HG02970 (cell line): Measurements from ENCODE around the gene COPZ2.

Source experiments
- ATAC-seq: cut with Tn5 transposase; IDR thresholded peaks from one replicate; pipeline ENCODE4 v1.9.1; 2021; ENCODE audit warnings: mild to moderate bottlenecking, moderate library complexity, moderate number of reproducible peaks; ENCODE audit not compliant: unreplicated experiment, low FRiP score

Gene COPZ2

DNA sequence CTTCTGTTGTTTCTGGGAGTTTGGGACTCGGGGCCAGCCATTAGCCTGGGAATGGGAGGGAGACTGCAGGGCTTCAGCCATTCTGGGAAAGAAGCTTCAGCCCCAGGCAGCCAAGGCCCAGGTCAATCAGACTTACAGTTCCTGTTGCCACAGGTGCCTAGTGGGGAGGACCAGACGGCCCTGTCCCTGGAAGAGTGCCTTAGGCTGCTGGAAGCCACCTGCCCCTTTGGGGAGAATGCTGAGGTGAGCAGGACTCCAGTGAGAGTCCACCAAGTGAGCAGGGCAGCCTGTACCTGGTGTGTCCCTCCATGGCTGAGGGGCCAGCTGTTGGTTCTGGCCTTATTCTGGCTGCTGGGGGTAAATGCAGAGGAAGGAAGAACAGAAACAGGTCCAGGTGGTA lies 19.3 kb upstream of the COPZ2 start:
- no peak for ATAC-seq

DNA sequence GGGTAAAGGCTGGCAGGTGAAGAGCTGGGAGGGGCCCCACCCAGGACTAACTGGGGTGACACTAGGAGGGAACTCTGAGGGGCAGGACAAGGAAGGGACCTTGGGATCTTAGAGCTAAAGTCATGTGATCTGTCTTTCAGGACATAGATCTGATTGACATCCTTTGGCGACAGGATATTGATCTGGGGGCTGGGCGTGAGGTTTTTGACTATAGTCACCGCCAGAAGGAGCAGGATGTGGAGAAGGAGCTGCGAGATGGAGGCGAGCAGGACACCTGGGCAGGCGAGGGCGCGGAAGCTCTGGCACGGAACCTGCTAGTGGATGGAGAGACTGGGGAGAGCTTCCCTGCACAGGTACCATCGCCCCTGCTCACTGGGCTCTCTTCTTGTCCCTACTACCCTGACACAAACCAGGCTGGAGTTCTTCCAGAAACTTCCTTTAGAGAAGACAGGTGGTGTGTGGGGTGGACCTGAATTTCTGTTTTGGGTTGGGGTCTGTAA lies 18.7 kb upstream of the COPZ2 start:
- ATAC-seq, result no peak

DNA sequence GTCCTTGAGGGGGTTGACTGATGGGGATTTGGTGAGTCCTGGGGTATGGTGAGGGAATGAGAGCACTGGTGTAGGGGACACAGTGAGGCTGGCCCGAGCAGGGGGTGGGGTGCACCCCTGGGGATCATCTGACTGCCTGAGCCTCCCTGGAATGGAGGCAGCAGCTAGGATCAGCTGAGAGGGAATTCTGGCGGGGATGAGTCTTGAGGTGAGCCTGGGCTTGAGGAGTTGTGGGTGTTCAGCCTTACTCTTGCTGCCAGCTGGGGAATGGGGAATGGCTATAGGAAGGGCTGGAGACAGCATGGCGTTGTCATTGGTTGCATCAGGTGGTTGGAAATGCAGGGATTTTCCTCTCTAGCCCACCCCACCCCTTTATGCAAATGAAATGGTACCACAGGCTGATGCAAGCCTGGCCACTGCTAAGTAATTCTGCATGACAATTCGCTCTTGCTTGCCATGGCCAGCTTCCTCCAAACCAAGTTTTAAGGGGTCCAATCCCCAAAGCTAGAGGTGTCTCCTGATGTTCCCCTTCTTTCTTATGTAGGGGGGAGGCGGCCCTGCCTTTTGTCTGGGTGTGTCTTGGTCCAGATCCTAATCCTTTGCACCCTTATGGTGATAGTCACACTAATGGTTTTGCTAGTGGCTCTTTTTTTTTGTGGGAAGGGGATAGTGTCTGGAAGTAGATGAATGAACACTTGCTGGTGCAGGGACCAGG lies 18.1 kb upstream of the COPZ2 start:
- no peak for ATAC-seq

DNA sequence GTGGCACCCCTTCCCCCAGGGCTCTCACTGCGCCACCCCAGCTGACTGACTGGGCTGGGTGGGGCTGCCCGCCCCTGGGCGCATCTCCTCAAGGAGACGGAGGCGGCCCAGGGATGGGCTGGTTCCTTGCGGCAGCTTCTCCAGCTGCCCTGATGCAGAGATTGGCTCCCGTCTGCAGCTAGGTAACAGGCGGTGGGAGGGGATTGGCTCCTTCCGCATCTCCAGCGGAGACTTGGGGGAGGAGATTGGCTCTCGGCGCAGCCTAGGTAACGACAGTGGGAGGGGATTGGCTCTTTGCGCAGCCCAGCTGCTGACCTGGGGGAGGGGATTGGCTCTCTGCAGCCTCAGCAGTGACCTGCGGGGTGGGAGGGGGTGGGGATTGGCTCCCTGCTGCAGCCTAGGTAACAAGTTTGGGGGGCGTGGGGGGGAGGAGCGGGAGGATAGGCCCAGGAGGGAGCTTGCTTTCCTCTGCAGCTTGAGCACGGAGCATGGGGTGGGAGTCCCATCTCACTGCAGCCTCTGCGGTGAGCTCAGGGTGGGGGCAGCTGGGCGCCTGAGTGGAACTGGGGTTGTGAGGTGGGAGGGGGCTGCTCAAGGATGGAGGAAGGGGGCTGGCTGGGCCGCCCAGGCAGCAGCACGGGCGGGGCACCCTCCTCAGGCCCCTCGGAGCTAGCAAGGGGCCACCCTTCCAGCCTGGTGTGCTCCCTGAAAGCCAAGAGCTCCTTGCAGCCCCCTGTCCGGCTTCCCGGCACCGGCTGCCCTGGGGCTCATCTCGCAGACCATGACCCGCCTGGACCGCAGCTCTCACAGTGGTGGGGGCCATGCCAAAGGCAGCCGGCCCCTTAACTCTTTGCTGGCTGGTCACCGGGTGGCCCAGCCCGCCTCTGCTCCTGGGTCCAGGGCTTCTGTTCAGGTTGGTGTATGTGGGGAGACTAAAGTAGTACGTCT lies 16.9 kb upstream of the COPZ2 start:
- ATAC-seq, result no peak

DNA sequence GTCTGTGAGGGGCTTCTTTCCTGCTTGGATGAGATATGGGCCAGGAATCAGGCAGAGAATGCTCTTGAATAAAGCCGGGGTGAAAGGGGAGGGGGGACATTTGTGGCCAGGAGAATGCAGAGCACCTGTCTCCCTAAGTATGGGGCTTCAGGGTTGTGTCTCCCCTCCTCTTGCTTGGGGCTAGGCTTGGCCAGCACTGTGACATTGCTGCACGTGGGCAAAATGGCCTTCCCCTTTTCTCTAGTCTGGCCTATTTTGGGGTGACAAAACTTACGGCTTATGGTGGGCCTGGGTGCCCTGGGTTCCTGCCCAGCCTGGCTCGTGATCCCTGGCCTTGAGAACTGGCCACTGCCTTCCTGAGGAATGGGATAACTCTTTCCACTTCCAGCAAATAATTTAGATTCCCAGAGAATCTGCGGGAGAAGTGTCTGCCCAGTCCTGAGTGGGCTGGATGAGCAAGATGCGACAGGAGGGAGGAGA lies 16.2 kb upstream of the COPZ2 start:
- ATAC-seq, result no peak

DNA sequence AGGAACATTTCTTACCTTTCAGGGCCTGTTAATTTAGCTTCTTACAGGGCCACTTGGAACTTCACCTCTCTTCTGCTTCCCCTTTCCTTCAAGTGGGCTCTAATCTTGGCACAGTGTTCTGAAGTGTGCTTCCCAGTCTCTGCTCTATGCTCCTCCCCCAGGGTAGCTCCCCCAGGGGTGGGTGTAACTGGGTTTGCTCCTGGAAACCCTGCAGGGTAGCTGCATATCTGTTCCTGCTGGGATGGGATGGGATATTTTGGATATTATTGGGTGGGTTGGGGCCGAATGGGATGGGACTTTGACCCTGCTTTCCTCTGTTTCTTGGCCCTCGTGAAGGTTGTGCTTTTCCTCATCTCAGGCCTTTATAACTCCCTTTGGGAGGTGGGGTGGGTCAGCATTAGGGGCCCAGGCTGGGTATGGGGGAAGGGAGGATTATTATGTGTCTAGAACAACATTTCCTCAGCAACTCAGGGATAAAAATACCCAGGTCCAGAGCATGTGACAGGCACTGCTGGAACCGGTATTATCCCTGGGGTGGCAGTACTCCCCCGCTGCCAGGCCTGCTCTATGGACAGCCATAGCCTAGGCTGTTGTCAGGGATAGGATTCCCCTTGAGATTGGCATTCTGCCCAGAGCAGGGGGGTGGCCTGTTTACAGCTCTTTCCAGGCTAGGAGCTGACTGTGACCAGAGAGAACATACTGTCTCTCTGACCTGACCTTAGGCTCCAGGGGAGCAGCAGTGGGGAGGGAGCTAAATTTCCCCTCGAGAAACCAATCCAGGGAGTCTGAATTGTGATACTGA lies 15.6 kb upstream of the COPZ2 start:
- ATAC-seq, result no peak

DNA sequence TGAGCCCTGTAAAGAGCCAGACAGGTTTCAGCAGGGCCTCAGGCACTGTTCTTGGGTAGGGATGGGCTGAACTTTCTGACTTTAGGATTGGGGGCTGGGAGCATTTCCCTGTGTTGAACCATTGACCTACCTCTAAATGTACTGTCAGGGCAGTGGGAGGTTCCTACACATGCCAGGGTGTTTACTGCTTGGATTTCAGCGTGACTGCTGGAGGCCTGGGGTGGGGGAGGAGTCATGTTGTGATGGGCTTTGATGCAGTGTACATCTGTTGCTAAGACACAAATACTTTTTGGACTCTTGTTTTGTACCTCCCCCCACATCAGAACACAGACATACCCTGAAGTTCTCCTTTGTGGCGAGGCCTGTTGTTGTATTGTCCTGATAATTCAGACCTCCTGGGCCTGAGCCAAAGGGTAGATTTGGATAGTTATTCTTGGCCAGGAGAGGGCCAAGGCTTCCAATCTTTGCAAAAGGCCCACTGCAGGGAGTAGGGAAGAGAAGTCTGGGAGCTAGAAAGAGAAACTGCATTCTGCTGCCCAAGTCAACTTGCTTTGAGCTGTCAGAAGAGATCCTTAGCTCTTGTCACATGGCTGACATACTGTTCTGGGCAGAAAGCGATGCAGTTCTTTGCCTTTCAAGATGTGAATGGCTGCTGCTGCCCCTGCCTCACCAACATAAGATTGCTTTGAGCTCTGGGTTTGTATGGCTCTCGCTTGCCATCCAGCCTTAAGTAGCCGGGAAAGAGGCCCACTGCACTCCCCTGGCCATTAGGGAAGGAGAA lies 14.3 kb upstream of the COPZ2 start:
- ATAC-seq, result no peak

DNA sequence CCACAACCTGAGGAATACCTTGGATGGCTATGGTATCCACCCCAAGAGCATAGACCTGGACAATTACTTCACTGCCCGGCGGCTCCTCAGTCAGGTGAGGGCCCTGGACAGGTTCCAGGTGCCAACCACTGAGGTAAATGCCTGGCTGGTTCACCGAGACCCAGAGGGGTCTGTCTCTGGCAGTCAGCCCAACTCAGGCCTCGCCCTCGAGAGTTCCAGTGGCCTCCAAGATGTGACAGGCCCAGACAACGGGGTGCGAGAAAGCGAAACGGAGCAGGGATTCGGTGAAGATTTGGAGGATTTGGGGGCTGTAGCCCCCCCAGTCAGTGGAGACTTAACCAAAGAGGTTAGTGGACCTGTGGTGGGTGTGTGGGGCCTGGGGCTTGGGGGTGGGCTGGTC lies 13.7 kb upstream of the COPZ2 start:
- no peak for ATAC-seq

DNA sequence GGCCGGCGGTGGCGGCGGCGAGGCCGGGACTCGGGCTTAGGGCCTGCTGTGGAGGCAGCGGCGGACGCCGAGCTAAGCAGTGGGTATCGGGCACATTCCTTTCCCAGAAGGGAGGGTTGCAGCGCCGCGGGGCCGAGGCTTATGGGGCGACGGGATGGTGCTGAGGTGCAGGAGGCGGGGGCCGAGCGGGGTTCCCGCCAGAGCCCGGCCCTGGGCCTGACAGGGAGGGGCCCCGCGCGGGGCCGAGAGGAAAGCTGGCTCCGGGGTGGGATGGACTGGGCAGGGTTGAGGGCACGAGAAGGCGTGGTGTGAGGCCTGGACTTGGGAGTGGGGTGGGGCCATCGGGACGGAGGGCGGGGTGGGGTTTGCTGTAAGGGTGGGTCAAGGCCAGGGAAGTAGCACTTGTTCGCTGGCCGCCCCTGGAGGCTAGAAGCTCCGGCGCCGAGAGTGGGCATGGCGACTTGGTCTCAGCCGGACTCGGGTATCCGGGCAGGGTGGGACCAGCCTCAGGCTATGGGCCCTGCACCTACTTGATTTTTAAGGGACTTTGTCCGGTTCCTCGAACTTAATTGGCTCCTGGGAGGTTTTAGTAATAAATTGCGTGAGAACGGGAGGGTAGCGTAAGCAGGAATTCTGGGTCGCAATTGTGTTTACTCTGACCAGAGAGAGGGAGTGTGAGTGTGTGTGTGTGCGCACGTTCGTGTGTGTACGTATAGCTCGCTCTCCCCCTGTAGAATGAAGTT lies 11.0 kb upstream of the COPZ2 start:
- peak; percentile 40 for ATAC-seq

DNA sequence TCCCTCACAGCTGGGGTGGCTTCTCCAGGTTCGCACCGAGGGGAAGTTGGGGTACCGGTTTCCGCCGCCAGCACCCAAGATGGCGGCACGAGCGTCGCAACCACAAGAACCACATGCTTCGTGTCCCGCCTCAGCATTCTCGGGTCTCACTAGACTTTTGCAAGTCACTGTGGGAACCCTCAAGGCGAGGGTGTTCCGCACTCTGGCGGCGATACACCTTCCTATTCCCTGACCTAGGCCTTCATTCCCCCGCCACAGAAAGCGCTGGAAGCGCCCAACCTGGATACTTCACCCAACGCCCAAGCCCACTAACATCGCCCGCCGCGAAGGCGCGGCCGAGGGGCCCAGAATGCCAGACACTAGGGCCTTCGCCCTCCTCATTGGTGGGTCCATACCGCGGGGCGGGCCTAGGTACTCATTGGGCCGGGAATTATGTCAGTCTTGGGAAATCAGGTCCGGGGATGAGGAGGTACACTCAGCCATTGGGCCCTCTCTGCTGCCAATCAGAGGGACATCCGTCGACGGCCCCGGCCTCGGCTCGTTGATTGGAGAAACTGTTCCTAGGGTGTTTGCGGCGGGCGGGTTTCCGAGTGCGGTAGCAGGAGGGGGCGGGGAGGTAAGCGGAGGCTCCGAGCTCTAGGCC lies 10.3 kb upstream of the COPZ2 start, which contains the start of gene NFE2L1:
TSS of gene NFE2L1 (plus strand) at position 619 of the 643 bp plus-strand sequence. CDS start 2,760 bp downstream, outside the sequence.
- ATAC-seq, result peak; percentile 87

DNA sequence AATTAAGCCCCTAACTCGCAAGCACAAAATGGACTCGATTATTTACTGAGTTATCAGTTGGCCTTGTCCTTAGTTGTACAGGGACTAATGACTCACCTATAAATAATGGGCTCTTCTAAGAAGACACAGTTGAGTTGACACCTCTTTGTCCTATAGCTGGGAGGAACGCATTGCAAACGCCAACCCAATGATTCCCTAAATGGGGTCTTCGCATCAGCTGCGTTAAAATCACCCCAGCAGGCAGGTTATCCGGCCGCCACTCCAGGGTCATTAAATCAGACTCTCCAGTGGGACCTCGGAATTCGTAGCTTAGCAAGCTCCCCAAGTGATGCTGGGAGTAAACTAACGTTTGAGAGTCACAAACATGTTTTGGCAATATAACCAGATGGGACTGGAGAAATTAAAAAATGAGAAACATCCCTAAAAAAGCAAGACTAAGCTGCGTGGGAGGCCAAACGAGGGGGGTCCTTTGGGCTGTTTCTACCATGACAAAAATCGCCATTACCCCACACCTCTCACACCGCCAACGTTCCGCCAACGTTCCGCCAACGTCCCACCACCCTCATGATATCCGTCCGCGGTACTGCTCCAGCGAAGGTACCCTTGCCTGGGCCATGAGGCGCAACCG lies 9.6 kb upstream of the COPZ2 start:
- ATAC-seq, result no peak

DNA sequence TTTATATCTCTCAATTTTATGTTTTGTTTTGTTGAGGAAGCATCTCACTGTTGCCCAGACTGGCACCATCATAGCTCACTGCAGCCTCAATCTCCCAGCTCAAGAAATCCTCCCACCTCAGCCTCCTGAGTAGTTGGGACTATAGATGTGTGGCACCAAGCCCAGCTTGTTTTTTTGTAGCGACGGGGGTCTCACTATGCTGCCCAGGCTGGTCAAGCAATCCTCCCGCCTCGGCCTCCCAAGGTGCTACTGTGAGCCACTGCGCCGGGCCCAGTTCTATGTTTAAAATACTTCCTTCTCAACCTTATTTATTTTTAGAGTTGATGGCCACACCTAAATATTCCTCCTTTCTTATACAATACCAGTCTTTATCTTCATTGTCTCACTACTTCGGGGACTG lies 8.7 kb upstream of the COPZ2 start:
- no peak for ATAC-seq

DNA sequence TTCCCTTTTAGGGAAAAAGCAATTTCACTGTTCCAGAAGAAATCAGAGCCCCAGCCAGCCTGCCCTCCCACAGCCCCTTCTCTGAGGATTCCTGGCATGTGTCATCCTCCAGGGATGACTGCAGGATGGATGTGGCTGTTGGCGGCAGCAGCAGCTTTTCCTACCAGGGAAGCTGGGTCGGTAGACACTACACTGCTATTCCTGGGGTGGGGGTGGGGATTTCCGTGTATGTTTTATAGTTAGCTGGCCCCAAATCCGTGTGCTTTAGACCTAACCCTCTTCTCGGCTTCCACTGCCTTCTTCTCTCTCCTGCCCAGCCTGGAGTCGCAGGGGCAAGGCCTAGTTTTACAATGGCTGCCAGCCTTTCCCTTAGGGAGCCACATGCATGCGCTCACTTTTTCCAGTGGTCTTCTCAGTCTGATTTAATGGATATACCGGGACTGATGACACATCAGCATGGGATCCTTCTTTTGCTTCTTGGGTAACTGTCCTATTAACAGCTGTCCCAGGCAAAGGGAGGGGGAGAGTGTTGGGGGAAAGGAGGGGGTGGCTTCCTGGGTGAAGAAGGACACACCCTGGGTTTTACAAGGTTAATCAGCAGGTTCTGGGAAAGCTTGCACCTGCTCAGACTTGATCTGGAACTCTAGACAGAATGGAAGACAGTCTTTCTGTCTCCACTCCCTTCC lies 7.9 kb upstream of the COPZ2 start:
- no peak for ATAC-seq

DNA sequence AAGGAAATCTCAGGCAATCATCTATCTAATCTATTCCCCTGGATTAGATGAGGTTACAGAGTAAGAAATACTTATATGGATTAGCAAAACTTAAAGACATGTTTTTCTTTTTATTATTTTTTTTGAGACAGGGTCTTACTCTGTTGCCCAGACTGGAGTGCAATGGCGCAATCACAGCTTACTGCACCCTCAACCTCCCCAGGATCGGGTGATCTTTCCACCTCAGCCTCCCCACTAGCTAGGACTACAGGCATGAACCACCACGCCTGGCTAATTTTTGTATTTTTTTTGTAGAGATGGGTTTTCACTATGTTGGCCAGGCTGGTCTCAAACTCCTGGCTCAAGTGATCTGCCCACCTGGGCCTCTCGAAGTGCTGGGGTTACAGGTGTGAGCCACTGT lies 7.3 kb upstream of the COPZ2 start:
- ATAC-seq, result no peak

DNA sequence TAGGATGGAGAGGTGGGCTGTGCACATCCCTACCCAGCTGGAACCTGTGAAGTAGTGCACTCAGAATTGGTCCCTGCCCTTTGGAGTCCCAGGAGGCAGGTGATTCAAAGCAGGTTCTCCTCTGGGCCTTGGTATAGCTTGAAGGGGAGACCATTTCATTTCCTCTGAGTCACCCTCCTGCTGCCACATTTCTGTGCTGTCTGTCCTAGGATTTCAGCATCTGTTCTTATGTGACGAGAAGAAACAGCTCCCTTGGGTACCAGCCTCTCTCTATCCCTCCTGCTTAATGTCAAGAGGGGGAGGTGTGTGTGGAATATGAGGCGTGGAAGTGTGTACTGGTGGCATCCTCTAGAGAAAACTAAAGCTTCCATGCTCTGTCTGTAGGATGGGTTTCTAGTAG lies 5.6 kb upstream of the COPZ2 start:
- no peak for ATAC-seq

DNA sequence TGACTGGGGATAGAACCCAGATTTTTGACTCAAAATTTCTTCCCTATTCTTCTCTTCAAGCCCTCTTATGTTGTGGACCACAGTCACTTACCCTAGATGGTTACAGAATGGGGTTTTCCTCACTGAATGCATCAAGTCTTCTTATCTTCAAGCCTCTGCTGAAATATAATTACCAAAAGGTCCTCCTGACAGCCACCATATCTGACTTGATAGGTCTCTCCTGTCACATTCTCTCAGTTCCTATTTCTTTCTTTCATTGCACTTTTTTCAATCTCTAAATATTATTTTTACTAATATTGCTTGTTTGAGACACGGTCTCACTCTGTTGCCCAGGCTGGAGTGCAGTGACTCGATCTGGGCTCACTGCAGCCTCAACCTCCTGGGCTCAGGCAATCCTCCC lies 1.1 kb upstream of the COPZ2 start:
- no peak for ATAC-seq

DNA sequence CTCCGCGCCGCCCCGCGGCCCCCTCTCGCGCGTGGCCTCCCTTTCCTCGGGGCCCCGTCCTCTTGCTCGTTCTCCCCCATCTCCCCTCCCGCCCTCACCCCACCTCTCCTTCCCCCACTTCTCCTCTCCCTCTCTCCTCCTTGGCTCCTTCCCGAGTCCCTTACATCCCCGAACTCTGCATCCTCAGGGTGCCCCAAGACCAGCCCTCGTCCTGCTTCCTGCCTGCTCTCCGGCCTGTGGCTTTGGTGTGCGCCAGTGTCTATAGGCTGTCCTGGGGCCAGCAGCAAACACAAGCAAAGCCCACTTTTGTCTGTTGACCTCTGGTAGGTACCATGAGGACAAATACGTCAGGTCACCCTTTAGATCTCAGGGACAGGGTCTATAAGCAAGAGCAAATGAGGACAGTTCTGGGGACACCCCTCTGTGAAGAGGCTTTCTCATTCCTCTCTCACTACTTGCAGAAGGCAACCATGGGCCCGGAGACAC lies 284 bp upstream of the COPZ2 start:
- no peak for ATAC-seq

DNA sequence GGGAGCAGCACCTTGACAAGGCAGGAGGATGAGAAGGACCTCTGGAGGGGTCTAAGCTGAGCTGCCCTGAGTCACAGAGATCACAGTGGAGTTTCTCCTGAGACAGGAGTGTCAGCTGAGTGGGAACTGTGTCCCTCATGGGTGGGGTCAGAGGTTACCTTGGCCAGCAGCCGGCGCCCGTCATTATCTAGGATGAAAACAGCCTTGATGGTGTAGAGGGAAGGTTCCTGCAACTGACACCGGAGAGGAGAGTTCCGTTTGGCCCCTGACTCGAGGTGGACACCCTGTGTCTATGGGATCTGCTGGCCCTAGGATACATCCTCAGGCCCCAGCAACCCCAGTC lies 933 bp downstream of the COPZ2 start:
- no peak for ATAC-seq
